Gastroesophageal sphincter (tissue), 4 donors: ENCODE results near the gene SUPT4H1. TPM values are rescaled to one million over a fixed set of nuclear protein-coding genes. Genes with fewer than 3 reads are reported as not detected.

Experiments used
- ATAC-seq: fragments of 150-250 bp; one replicate; pipeline ENCODE4 v1.9.1; 2016; ENCODE audit warnings: mild to moderate bottlenecking, moderate library complexity
- H3K27ac ChIP-seq, 4 donors: fragments of 200-600 bp; sonication (generic) in 3 of 4; 1 replicate in 3 of 4; 2 replicates in 1 of 4; pipeline ENCODE4 v1.5.1; 2016 to 2019
- H3K27me3 ChIP-seq: fragments of 200-600 bp; sonication (generic); one replicate; pipeline ENCODE4 v1.5.1; 2019
- H3K36me3 ChIP-seq, 2 donors: fragments of 200-600 bp; sonication (generic); one replicate each; pipeline ENCODE4 v1.5.1; 2019; ENCODE audit warnings: control low read depth in 1 of 2
- H3K4me1 ChIP-seq, 3 donors: fragments of 200-600 bp; sonication (generic); 1 replicate in 2 of 3; 2 replicates in 1 of 3; pipeline ENCODE4 v1.5.1; 2016 to 2019; ENCODE audit warnings: control low read depth in 2 of 3
- H3K4me3 ChIP-seq, 2 donors: fragments of 200-600 bp; sonication (generic); one replicate each; pipeline ENCODE4 v1.5.1; 2019; ENCODE audit warnings: mild to moderate bottlenecking in 1 of 2, moderate library complexity in 1 of 2
- H3K9me3 ChIP-seq, 3 donors: fragments of 200-600 bp; sonication (generic); one replicate each; pipeline ENCODE4 v1.5.1; 2017 to 2019; ENCODE audit warnings: control low read depth in 2 of 3
- CTCF ChIP-seq, 4 experiments: fragments of 200-600 bp in 2 of 4; fragments of 450-650 bp in 2 of 4; sonication (generic) in 1 of 4; IDR thresholded peaks; one replicate each; pipeline ENCODE4 v1.5.1; 2017 to 2019; ENCODE audit warnings: antibody characterized with exemption in 4 of 4, mild to moderate bottlenecking in 2 of 4, moderate library complexity in 2 of 4
- EP300 ChIP-seq: sonication (generic); formaldehyde crosslinking; IDR thresholded peaks from one replicate; pipeline ENCODE4 v1.6.1; 2017; ENCODE audit warnings: antibody characterized with exemption, mild to moderate bottlenecking
- POLR2A ChIP-seq, 2 donors: fragments of 450-650 bp; IDR thresholded peaks; one replicate each; pipeline ENCODE4 v1.6.1; 2017; ENCODE audit warnings: antibody characterized with exemption in 2 of 2, mild to moderate bottlenecking in 2 of 2, moderate library complexity in 1 of 2
- POLR2AphosphoS5 ChIP-seq: sonication (generic); formaldehyde crosslinking; IDR thresholded peaks from one replicate; pipeline ENCODE4 v1.6.1; 2017; ENCODE audit warnings: antibody characterized with exemption
- WGBS, 2 donors: methylation state at CpG; one replicate each; pipeline ENCODE4 v1.1.5; 2018; ENCODE audit warnings: low coverage in 1 of 2; 5-methylcytosine and 5-hydroxymethylcytosine counted together
- total RNA-seq, 4 donors: library from RNA; depleted of rRNA; stranded (reverse); fragments of >200 nt; gene quantifications; one replicate each; pipeline ENCODE4 v1.1.0, GENCODE V29; 2016

The SUPT4H1 gene
- total RNA-seq, 4 donors from 2014 or later, result 40.1 to 55.4 (median 45.1) TPM

- TF ChIP-seq POLR2AphosphoS5, result no peak
- no peaks in the 10 kb centered on the region for H3K9me3 ChIP-seq
- H3K27me3 ChIP-seq, result peaks cover 4% of the 10 kb centered on the region
- no peak overlapping the region for H3K4me3 ChIP-seq
- H3K36me3 ChIP-seq, result no peaks in the 10 kb centered on the region
- no peak overlapping the region for H3K27ac ChIP-seq
- ATAC-seq, result no peak
- H3K4me1 ChIP-seq, result no peaks in the 10 kb centered on the region
- 59 to 85% methylated on average over 5 to 6 of the region's 7 CpGs for WGBS, 2 donors
These were observed 12.4 kb upstream of the SUPT4H1 start for GRCh38 chr17:58364270-58364942.

GRCh38 chr17:58363457-58364185 lies 11.6 kb upstream of the SUPT4H1 start:
- Histone ChIP-seq H3K4me3 (no peak overlapping the region), H3K4me1 (no peaks in the 10 kb centered on the region), H3K27me3 (peaks cover 4% of the 10 kb centered on the region), H3K36me3 (no peaks in the 10 kb centered on the region), H3K9me3 (no peaks in the 10 kb centered on the region), H3K27ac (no peak overlapping the region)
- no peak for ATAC-seq
- TF ChIP-seq EP300 (no peak), POLR2A (IDR thresholded peaks at IDR 0.05) (no peak), CTCF (IDR thresholded peaks at IDR 0.05) (no peak), POLR2AphosphoS5 (no peak)
- WGBS, 2 donors, result 80% methylated on average over 2 to 8 of the region's 8 CpGs

GRCh38 chr17:58362368-58363014 lies 10.5 kb upstream of the SUPT4H1 start:
- WGBS, 2 donors, result 80 to 93% methylated on average over 2 to 6 of the region's 16 CpGs
- Histone ChIP-seq H3K9me3 (no peaks in the 10 kb centered on the region), H3K4me3 (no peak overlapping the region), H3K36me3 (no peaks in the 10 kb centered on the region), H3K27me3 (peaks cover 4% of the 10 kb centered on the region), H3K4me1 (no peaks in the 10 kb centered on the region), H3K27ac (no peak overlapping the region)
- ATAC-seq, result no peak
- TF ChIP-seq POLR2AphosphoS5, result no peak
- TF ChIP-seq CTCF (IDR thresholded peaks at IDR 0.05), result no peak
- TF ChIP-seq EP300, result no peak
- no peak for TF ChIP-seq POLR2A (IDR thresholded peaks at IDR 0.05)

- ATAC-seq, result no peak
- H3K27ac ChIP-seq, result no peak overlapping the region
- H3K4me1 ChIP-seq, result no peaks in the 10 kb centered on the region
- TF ChIP-seq EP300, result no peak
- TF ChIP-seq CTCF (IDR thresholded peaks at IDR 0.05), result no peak
- no peak for TF ChIP-seq POLR2A (IDR thresholded peaks at IDR 0.05)
- TF ChIP-seq POLR2AphosphoS5, result no peak
- H3K36me3 ChIP-seq, result no peaks in the 10 kb centered on the region
- peaks cover 4% of the 10 kb centered on the region for H3K27me3 ChIP-seq
- H3K4me3 ChIP-seq, result no peak overlapping the region
- WGBS, 2 donors, result 75 to 81% methylated on average over 2 to 3 of the region's 5 CpGs
- H3K9me3 ChIP-seq, result no peaks in the 10 kb centered on the region
These were observed 8.5 kb upstream of the SUPT4H1 start for GRCh38 chr17:58360296-58361063.
